SH-SY5Y (cell line): ENCODE results near the gene NLRP5.

Experiments used
- GATA2 ChIP-seq: IDR thresholded peaks from 2 replicates; pipeline ENCODE4 v1.6.1; 2011; ENCODE audit warnings: mild to moderate bottlenecking, low read depth, low read length
- GATA3 ChIP-seq: IDR thresholded peaks from 2 replicates; pipeline ENCODE4 v1.6.1; 2011; ENCODE audit warnings: low read depth, mild to moderate bottlenecking, low read length, moderate library complexity

DNA sequence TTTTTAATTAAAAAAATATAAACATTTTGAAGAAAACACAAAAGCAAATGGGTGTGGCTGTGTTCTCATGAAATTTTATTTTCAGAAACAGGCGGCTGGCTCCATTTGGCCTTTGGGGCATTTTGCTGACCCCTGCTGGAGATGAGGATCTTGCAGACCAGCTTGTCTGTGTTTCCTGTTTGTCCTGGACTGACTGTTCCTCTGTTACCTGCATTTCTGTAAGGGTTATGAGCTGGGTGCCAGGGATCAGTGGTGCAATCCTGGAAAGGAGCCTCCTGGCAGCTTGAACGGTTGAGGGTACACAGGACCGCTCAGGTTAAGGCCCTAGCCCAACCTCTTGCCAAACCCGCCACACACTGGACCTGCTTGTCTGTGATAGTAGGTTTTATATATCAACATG lies 84.6 kb downstream of the NLRP5 start:
- TF ChIP-seq GATA2 = no peak
- TF ChIP-seq GATA3 = no peak
